Dedifferentiated amniotic fluid mesenchymal stem cell (primary cell): ENCODE data around the gene SDS.
A peak's percentile ranks its signal among the peaks of the same experiment; 100 is the strongest.

Experiments
- DNase-seq: peaks from one replicate; pipeline ENCODE4 v3.0.0-alpha.2; 2016; ENCODE audit errors: extremely low spot score

Gene SDS

GRCh38 chr12:113425960-113426453, 22.3 kb upstream of the SDS start:
- DNase-seq, result no peak

- peak; percentile 22 for DNase-seq
Observed at GRCh38 chr12:113424915-113425823, 21.5 kb upstream of the SDS start.

DNA sequence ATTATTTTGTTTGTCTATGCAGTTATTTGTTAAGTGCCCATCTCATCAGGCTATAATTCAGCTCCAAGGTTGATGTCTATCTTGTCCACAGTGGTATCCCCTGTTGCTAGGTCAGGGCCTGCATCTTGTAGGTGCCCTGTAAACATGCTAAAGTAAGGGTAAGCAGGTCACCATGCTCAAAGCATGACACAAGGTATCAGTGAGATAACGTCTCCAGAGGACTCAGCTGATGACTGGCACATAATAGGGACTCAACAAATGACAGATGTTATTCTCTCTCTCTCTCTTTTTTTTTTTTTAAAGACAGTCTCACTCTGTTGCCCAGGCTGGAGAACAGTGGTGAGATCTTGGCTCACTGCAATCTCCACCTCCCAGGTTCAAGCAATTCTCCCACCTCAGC, 20.8 kb upstream of the SDS start:
- DNase-seq, result no peak

DNA sequence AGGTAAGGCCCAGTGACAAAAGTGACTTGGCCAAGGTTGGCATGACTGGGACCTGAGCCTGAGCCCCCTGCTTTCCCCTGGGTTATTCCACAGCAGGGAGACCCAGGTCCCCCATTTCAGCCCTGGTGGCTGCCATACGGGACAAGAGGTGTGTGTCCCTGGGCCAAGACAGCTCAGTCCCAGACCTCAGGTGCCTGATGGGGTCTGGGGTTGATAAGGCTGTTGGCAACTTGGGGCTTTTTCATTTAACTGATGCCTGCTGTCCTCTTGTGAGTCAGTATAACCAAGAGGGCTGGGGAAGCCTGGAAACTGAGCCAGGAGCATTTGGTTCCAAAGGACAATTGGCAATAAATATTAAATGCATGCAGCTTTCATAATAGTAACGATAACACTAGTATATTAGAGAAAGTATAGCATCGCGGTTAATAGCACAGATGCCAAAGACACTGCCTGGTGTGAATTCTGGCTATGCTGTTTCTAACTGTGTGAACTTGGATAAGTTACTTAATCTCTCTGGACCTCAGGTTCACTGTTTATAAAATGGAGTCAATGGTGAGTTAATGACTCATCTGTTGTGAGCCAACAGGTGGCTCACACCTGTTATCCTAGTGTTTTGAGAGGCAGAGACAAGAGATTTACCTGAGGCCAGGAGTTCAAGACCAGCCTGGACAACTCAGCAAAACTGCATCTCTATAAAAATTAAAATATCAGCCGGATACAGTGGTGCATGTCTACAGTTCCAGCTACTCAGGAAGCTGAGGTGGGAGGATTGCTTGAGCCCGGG, 19.4 kb upstream of the SDS start:
- no peak for DNase-seq

GRCh38 chr12:113422030-113422885, 18.6 kb upstream of the SDS start, which contains the start of gene SDSL:
Gene SDSL, plus strand, starts transcription at chr12:113422380. Its CDS starts 5,603 bp downstream, at chr12:113427983.
- DNase-seq, result peak; percentile 51

DNA sequence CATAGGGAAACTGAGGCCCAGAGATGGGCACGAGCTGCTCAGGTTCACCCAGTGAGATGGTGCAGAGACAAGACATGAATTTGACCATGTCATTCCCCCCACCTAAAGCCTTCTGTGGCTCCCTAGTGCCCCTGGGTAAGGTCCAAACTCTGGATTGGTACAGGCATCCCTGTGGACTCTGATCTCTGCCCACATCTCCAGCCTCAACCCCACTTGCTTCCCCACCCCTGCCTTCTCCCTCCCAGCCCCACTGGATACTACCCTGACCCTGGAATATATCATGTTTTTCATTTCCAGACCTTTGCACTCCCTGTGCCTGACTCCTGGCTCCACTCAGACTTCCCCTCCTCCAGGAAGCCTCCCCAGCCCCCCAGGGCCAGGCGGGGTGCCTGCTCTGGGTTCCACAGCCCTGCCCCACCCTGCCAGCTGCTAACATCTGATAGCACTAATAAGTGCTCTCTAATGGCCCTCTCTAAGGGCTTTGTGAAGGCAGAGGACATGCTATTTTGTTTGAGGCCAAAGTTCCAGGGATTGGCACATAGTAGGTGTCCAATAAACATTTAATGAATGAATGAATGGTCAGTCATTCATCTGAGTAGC, 17.4 kb upstream of the SDS start:
- DNase-seq, result no peak

DNA sequence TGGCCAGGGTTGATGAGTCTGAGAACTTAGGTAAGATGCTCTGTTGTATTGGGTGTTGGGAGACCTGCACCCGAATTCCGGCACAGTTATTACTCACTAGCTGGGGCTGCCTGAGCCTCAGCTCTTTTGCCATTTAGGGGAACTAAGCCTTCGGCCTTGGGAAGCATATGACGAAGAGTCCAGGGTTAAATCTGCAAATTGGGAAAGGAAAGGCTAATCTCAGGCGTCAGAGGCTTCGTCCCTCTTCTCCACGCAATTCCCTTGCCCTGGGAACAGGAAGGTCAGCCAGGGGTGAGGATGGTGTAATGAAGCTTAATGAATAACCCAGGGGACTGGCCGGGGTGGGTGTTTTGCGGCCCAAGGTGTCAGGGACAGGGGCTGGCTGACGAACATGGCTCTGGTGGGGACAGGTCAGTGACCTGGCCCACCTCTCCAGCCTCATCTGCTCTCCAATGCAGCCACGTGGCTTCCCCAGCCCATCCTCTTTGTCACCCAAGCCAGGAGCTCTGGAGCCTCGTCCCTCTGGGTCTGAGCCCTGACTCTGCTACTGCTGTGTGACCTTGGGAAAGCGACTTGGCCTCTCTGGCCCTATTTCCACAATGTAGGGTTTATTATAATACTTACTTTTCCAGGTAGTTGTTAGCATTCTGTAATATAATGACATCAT, 14.7 kb upstream of the SDS start:
- no peak for DNase-seq

- DNase-seq, result no peak
Observed at GRCh38 chr12:113416091-113416754, 12.5 kb upstream of the SDS start.

GRCh38 chr12:113414519-113415038, 10.9 kb upstream of the SDS start:
- DNase-seq, result no peak

- DNase-seq, result no peak
Observed at GRCh38 chr12:113413488-113413939, 9.8 kb upstream of the SDS start.

DNA sequence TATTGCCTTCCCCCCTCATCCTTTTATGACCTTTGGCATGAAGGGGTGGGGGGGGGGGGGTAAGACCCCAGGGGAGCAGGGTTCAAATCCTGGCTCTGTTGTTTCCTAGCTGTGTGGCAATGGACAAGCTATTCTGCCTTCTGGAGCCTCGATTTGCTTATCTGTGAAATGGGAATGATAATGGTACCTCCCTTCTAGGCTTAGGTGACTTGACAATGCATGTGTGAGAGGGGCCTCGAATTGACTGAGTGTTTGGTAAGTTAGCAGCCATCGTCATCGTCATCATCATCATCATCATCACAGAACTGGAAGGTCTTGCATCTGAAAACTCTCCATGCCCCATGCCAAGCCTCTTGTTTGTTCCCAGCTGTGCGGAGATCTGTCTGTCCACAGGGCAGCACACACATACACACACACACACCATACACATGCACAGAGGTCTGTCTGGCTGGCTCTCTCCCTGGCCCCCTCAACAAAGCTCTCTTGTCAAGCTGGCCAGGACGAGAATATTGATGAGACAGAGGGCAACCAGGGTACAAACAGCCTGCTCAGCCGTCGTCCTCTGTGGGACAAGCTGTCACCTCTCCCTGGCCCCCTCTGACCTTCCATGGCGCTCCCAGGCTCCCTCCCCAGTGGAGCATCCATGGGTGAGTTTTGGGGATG, 5.9 kb upstream of the SDS start:
- DNase-seq, result no peak

DNA sequence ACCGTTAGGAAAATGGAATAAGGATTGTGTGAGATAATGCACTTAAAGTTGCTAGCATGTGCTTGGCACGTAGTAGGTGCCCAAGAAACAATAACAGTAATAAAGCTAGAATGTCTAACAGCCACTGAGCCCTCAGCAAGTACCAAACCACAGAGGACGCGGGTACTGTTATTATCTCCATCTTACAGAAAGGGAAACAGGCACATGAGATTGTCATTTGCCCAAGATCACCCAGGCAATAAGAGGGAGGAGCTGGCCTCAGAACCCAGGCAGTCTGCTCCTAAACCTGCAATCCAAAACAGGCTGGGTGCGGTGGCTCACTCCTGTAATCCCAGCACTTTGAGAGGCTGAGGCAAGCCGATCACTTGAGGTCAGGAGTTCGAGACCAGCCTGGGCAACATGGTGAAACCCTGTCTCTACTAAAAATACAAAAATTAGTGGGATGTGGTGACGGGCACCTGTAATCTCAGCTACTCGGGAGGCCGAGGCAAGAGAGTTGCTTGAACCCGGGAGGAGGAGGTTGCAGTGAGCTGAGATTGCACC, 5.1 kb upstream of the SDS start:
- DNase-seq, result no peak

GRCh38 chr12:113407931-113408600, 4.4 kb upstream of the SDS start:
- DNase-seq, result peak; percentile 52

- no peak for DNase-seq
Observed at GRCh38 chr12:113405694-113406093, 2.0 kb upstream of the SDS start.

DNA sequence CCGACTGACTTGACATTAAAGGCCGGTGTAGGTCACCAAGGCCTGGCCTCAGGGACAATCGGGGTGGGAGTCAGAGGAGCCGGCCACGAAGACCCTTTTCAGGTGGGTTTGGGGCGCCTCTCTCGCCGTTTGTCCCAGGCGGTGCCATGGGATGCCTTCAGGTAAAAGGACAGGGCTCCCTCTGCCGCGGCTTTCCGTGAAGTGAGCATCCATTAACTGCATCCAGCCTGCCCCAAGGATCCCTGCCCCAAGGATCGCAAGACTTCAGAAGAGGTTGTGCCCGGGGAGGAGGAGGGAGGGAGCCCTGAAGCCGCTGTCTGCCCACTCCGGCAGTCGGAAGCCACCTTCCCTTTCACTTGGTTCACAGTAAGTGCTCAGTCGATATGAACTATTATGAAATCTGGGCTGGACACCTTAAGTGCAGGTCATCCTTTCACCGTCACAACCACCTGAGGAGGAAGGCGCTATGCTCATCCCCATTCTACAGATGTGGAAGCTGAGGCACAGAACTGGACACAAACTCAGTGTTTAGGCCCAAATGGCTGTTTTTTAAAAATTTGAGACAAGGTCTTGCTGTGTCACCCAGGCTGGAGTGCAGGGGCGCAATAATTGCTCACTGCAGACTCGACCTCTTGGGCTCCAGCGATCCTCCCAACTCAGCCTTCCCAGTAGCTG, 964 bp downstream of the SDS start:
- DNase-seq, result no peak

- DNase-seq, result no peak
Observed at GRCh38 chr12:113401066-113402000, 2.4 kb downstream of the SDS start.

DNA sequence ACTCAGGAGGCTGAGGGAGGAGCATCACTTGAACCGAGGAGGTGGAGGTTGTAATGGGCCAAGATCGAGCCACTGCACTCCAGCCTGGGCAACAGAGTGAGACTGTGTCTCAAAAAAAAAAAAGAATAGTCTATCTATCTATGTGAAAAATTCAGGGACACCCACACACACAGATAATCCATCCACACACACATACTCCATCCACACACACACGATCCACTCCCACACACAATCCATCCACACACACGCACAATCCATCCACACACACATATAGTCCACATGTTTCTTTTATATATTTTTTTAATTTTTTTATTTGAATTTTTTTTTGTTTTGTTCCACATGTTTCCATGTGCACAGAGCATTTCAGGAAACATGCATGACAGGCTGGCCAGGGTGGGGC, 3.3 kb downstream of the SDS start:
- no peak for DNase-seq
